Gastrocnemius medialis (tissue), 4 donors: ENCODE data around the gene DENND1A. TPM values are rescaled to one million over a fixed set of nuclear protein-coding genes. Genes with fewer than 3 reads are reported as not detected.

ENCODE experiments used
- ATAC-seq, 2 donors: fragments of 150-250 bp; one replicate each; pipeline ENCODE4 v1.9.1; 2016
- DNase-seq, 2 donors: peaks; one replicate each; pipeline ENCODE4 v3.0.0-alpha.2; 2019
- H3K27ac ChIP-seq, 4 donors: fragments of 200-600 bp; sonication (generic); 1 replicate in 1 of 4; 2 replicates in 3 of 4; pipeline ENCODE4 v1.5.1; 2016 to 2018; ENCODE audit warnings: mild to moderate bottlenecking in 2 of 4, moderate library complexity in 1 of 4
- H3K27me3 ChIP-seq, 3 donors: fragments of 200-600 bp; sonication (generic) in 2 of 3; 1 replicate in 1 of 3; 2 replicates in 2 of 3; pipeline versions ENCODE4 v1.5.1 to v1.6.0; 2016 to 2019; ENCODE audit warnings: mild to moderate bottlenecking in 1 of 3, moderate library complexity in 1 of 3
- H3K36me3 ChIP-seq, 2 donors: fragments of 200-600 bp; sonication (generic) in 1 of 2; one replicate each; pipeline ENCODE4 v1.5.1; 2017 to 2018
- H3K4me1 ChIP-seq, 2 donors: fragments of 200-600 bp; sonication (generic) in 1 of 2; one replicate each; pipeline ENCODE4 v1.5.1; 2016 to 2017; ENCODE audit warnings: mild to moderate bottlenecking in 2 of 2
- H3K4me3 ChIP-seq, 4 donors: fragments of 200-600 bp; sonication (generic) in 3 of 4; 1 replicate in 1 of 4; 2 replicates in 3 of 4; pipeline ENCODE4 v1.5.1; 2016 to 2019; ENCODE audit warnings: mild to moderate bottlenecking in 2 of 4
- H3K9me3 ChIP-seq, 3 donors: fragments of 200-600 bp; sonication (generic) in 2 of 3; 1 replicate in 1 of 3; 2 replicates in 2 of 3; pipeline ENCODE4 v1.5.1; 2016 to 2019
- POLR2A ChIP-seq, 2 donors: fragments of 450-650 bp; IDR thresholded peaks; one replicate each; pipeline ENCODE4 v1.6.1; 2017; ENCODE audit warnings: antibody characterized with exemption in 2 of 2, mild to moderate bottlenecking in 2 of 2, moderate library complexity in 2 of 2
- in situ Hi-C, 4 donors: fragments of 200-750 bp; cut with MboI; loops; one replicate each; pipeline versions ENCODE4 v1.15.0 to v1.8.0; 2017; ENCODE audit warnings: low sequenced_read_pairs in 4 of 4
- intact Hi-C: fragments of 100-400 bp; cut with DNase I; formaldehyde crosslinking; loops from one replicate; pipeline ENCODE4 v1.15.1; 2023; ENCODE audit warnings: low total_unique reads
- total RNA-seq, 4 donors: library from RNA; depleted of rRNA; stranded (reverse); fragments of >200 nt; gene quantifications; one replicate each; pipeline versions ENCODE4 v1.1.0 to v1.2.3, GENCODE V29; 2016
- TF ChIP-seq, protein P1 (sequence below), 5 experiments: fragments of 450-650 bp in 3 of 5; fragments of 200-600 bp in 2 of 5; sonication (generic) in 2 of 5; IDR thresholded peaks in 4 of 5; conservative IDR thresholded peaks in 1 of 5; 1 replicate in 4 of 5; 2 replicates in 1 of 5; pipeline ENCODE4 v1.5.1; 2016 to 2019; ENCODE audit warnings: antibody characterized with exemption in 5 of 5, mild to moderate bottlenecking in 3 of 5, moderate library complexity in 3 of 5

The DENND1A gene
- total RNA-seq, 4 donors from 2014 or later, result 14.1 to 24.6 (median 16.4) TPM

DNA sequence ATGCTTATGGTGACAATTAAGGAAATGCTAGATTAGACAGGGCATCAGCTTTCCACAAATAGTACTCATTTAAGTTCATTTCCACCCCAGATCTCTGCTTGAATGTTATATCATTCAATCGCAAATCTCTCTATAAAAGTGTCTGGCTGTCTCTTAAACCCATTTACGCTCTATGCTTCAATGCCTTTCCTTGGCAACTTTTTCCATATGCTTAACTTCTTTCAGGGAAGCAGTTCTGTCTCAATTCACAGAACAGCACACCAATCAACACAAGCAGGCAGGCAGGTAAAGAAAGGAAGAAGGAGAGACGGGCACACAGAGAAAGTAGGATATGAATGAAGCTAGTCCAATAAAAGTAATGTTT is 243.1 kb downstream of the DENND1A start:
- peak overlapping the region; percentile 46 to 75 (median 58) for H3K27ac ChIP-seq
- intact Hi-C loops, result no loop called here
- in situ Hi-C loops, result no loop called here
- no peaks in the 10 kb centered on the region for H3K36me3 ChIP-seq
- TF ChIP-seq, protein P1, sequence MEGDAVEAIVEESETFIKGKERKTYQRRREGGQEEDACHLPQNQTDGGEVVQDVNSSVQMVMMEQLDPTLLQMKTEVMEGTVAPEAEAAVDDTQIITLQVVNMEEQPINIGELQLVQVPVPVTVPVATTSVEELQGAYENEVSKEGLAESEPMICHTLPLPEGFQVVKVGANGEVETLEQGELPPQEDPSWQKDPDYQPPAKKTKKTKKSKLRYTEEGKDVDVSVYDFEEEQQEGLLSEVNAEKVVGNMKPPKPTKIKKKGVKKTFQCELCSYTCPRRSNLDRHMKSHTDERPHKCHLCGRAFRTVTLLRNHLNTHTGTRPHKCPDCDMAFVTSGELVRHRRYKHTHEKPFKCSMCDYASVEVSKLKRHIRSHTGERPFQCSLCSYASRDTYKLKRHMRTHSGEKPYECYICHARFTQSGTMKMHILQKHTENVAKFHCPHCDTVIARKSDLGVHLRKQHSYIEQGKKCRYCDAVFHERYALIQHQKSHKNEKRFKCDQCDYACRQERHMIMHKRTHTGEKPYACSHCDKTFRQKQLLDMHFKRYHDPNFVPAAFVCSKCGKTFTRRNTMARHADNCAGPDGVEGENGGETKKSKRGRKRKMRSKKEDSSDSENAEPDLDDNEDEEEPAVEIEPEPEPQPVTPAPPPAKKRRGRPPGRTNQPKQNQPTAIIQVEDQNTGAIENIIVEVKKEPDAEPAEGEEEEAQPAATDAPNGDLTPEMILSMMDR (IDR thresholded peaks at IDR 0.05 in 4 of 5, conservative IDR thresholded peaks at IDR 0.05 in 1 of 5), result no peak
- no peak for TF ChIP-seq POLR2A (IDR thresholded peaks at IDR 0.05)
- no peaks in the 10 kb centered on the region for H3K27me3 ChIP-seq
- H3K9me3 ChIP-seq, result no peaks in the 10 kb centered on the region
- H3K4me1 ChIP-seq, result peaks cover 18 to 27% of the 10 kb centered on the region in 2 donors
- peak; percentile 6 to 37 for ATAC-seq
- no peak for DNase-seq
- peak overlapping the region in 3 of 4 donors; percentile 0 to 10 (median 2) for H3K4me3 ChIP-seq

DNA sequence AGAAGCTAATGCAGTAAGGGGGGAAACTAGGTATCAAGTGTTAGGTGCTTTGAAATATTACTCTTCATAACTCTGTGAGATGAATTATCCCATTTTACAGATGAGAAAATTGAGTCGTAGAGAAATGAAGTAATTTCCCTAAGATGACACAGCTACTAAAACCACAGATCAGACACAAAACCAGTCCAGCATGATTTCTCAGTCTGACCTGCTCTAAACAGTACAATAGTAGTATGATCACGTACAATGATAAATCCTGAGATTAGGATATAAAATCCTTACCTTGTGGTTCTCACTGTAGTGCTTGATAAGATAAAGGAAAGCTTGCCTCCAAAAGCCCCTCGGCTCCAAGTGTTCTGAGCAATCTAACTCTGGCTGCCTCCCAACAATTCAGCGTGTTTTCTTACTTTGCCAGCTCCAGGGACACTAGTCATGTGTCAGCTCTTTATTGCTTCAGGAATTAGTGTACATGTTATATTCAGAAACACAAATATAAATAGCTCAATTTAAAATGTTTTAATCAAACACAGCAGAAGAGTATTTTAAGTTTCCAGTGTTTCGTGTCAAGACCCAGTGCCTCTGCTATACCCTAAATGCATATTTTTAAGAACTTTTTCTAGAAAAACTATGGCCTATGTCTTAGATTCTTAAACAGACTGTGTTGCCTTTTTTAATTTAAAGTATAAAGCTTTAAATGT is 243.6 kb downstream of the DENND1A start:
- H3K4me3 ChIP-seq, result peak overlapping the region in 2 of 4 donors; percentile 2 to 10
- H3K4me1 ChIP-seq, result peaks cover 18 to 27% of the 10 kb centered on the region in 2 donors
- no peaks in the 10 kb centered on the region for H3K9me3 ChIP-seq
- in situ Hi-C loops, result no loop called here
- ATAC-seq (peak; percentile 85 to 89), DNase-seq (peak; percentile 33 to 53)
- no peak for TF ChIP-seq POLR2A (IDR thresholded peaks at IDR 0.05)
- TF ChIP-seq, protein P1 (IDR thresholded peaks at IDR 0.05 in 4 of 5, conservative IDR thresholded peaks at IDR 0.05 in 1 of 5), result no peak
- intact Hi-C loops, result no loop called here
- peak overlapping the region; percentile 46 to 75 (median 58) for H3K27ac ChIP-seq
- H3K36me3 ChIP-seq, result no peaks in the 10 kb centered on the region
- no peaks in the 10 kb centered on the region for H3K27me3 ChIP-seq

DNA sequence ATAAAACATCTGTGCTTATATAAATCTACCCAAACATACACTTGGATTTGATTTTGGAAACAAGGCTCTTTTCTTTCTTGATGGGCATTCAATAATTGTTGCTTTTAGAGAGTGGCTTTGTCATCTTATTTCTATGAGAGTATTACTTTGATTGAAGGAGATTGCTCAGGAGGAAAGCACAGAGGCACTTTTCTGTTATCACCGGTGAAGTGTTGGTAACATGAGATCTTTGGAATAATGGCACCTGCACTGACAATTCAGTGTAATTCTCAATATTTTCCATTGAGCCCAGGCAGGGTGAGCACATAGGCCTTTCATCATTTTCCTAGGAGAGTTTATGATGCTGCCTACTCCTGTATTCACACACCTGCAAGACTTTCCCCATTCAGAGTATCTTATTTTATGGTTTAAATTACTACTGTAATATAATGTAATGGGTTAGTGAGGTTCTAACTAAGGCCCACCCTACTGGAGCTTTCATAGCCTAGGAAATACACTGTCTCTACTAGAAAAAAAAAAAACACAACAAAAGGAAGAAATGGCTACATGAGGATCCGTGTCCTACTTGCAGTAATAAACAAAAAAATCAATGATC is 244.3 kb downstream of the DENND1A start:
- no peak for TF ChIP-seq POLR2A (IDR thresholded peaks at IDR 0.05)
- TF ChIP-seq, protein P1 (IDR thresholded peaks at IDR 0.05 in 4 of 5, conservative IDR thresholded peaks at IDR 0.05 in 1 of 5), result no peak

DNA sequence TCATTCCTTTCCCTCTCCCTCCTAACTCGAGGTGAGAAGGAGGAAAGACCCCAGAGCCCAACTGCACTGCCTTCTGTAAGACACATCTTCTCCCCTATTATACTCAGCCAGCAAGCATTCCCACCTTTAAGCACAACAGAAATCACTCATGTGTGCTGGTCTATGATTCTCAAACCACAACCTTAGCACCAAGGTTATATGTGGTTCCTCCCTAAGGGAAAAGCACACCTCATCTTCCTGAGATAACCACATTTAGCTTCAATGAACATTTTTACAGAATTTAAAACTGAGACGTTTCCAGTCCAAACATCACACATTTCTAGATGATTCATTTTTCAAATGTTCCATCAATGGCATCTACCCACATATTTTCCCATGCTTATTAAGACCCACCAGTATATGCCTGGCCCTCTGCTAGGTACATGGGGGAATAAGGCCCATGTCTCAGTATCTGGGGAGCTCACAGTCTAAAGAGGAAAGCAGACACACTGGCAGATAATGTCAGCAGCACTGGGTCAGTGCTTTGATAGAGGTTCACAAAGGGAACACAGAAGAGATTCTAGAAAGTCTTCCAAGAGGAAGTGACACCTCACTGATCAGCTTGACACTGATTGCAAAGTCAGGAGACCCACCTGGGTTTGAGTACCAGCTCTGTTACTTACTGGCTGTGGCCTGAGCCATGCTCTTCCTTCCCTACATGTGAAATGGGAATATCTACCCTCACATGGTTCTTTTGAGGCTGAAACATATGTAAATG is 245.4 kb downstream of the DENND1A start:
- intact Hi-C loops, result no loop called here
- DNase-seq, result no peak
- in situ Hi-C loops, result no loop called here
- no peak overlapping the region for H3K27ac ChIP-seq
- no peaks in the 10 kb centered on the region for H3K36me3 ChIP-seq
- no peaks in the 10 kb centered on the region for H3K9me3 ChIP-seq
- H3K27me3 ChIP-seq, result no peaks in the 10 kb centered on the region
- peaks cover 18 to 27% of the 10 kb centered on the region in 2 donors for H3K4me1 ChIP-seq
- no peak for ATAC-seq
- H3K4me3 ChIP-seq, result no peak overlapping the region
- no peak for TF ChIP-seq POLR2A (IDR thresholded peaks at IDR 0.05)
- TF ChIP-seq, protein P1 (IDR thresholded peaks at IDR 0.05 in 4 of 5, conservative IDR thresholded peaks at IDR 0.05 in 1 of 5), result no peak

More for the DNA sequence above, 244.3 kb downstream of the DENND1A start:
- Histone ChIP-seq H3K36me3 (no peaks in the 10 kb centered on the region), H3K4me1 (peaks cover 18 to 27% of the 10 kb centered on the region in 2 donors), H3K27me3 (no peaks in the 10 kb centered on the region), H3K4me3 (no peak overlapping the region), H3K9me3 (no peaks in the 10 kb centered on the region), H3K27ac (peak overlapping the region in 3 of 4 donors; percentile 2 to 75 (median 46))
- in situ Hi-C loops (no loop called here), intact Hi-C loops (no loop called here)
- ATAC-seq, result no peak
- no peak for DNase-seq
